Measurements from ENCODE around the gene ZNF93. TPM values are rescaled to one million over a fixed set of nuclear protein-coding genes. Genes with fewer than 3 reads are reported as not detected.
"Not testable (repeated sequence)": the region's sequence is repeated elsewhere in the genome, so short reads cannot be mapped to it uniquely, and the experiment has no call there.

The ZNF93 gene
- total RNA-seq, 1 experiment from 2014 or later = 0.40 TPM

- Histone ChIP-seq H3F3A (ENCODE audit: low read length, unreplicated experiment) (no peaks in the 10 kb centered on the region), H4K20me1 (ENCODE audit: low read length) (no peaks in the 10 kb centered on the region), H3K9me2 (replicated peaks; ENCODE audit: low read length) (no peaks in the 10 kb centered on the region), H2AFZ (ENCODE audit: low read length) (no peak overlapping the region), H3K4me1 (ENCODE audit: insufficient read depth, low read length) (no peaks in the 10 kb centered on the region), H3K4me2 (ENCODE audit: low read length) (no peak overlapping the region), H3K9ac (ENCODE audit: low read length) (no peak overlapping the region), H3K27ac (ENCODE audit: low read length) (no peak overlapping the region), H3K9me3 (ENCODE audit: low read length) (peaks cover 6% of the 10 kb centered on the region; the same call in 1 of the 2 replicates), H3K36me3 (ENCODE audit: low read depth, low read length) (no peaks in the 10 kb centered on the region), H3K79me2 (ENCODE audit: low read length) (no peaks in the 10 kb centered on the region), H3K27me3 (ENCODE audit: low read length) (no peaks in the 10 kb centered on the region), H3K4me3 (ENCODE audit: low read length) (no peak overlapping the region)
- no TSS peak for BruUV-seq (replicated peaks)
- ChIA-PET POLR2A (ENCODE audit: unreplicated experiment) (no interaction called here), CTCF (no interaction called here)
- ATAC-seq (no peak), DNase-seq (no peak)
- TF ChIP-seq EZH2phosphoT487 (IDR thresholded peaks at IDR 0.05; ENCODE audit: borderline replicate concordance, low read length) = no peak
- TF ChIP-seq EZH2 (IDR thresholded peaks at IDR 0.05; ENCODE audit: low read length, unreplicated experiment) = no peak
- no peak for TF ChIP-seq CTCF (conservative IDR thresholded peaks at IDR 0.05; ENCODE audit: low read depth, low read length)
- intact Hi-C loops (cut with micrococcal nuclease) = no loop called here
Measured at GRCh38 chr19:19948800-19949199, 48.1 kb downstream of the ZNF93 start.

- Histone ChIP-seq H2AFZ (ENCODE audit: low read length) (no peak overlapping the region), H3K36me3 (ENCODE audit: low read depth, low read length) (no peaks in the 10 kb centered on the region), H3K4me2 (ENCODE audit: low read length) (no peak overlapping the region), H3F3A (ENCODE audit: low read length, unreplicated experiment) (no peaks in the 10 kb centered on the region), H3K9me3 (ENCODE audit: low read length) (peaks cover 7% of the 10 kb centered on the region; the same call in 1 of the 2 replicates), H3K9ac (ENCODE audit: low read length) (no peak overlapping the region), H3K4me1 (ENCODE audit: insufficient read depth, low read length) (no peaks in the 10 kb centered on the region), H3K9me2 (replicated peaks; ENCODE audit: low read length) (no peaks in the 10 kb centered on the region), H3K27me3 (ENCODE audit: low read length) (no peaks in the 10 kb centered on the region), H3K79me2 (ENCODE audit: low read length) (no peaks in the 10 kb centered on the region), H3K27ac (ENCODE audit: low read length) (no peak overlapping the region), H3K4me3 (ENCODE audit: low read length) (no peak overlapping the region), H4K20me1 (ENCODE audit: low read length) (no peaks in the 10 kb centered on the region)
- intact Hi-C loops (cut with micrococcal nuclease) = loop anchor here (10.0 kb wide), 1 partner anchor 420 kb away; the partner anchor contains the start of gene CILP2
- no peak for ATAC-seq
- DNase-seq = no peak
- BruUV-seq (replicated peaks) = no TSS peak
- TF ChIP-seq EZH2 (IDR thresholded peaks at IDR 0.05; ENCODE audit: low read length, unreplicated experiment) (no peak), CTCF (conservative IDR thresholded peaks at IDR 0.05; ENCODE audit: low read depth, low read length) (no peak), EZH2phosphoT487 (IDR thresholded peaks at IDR 0.05; ENCODE audit: borderline replicate concordance, low read length) (no peak)
- ChIA-PET CTCF (no interaction called here), POLR2A (ENCODE audit: unreplicated experiment) (no interaction called here)
Measured at GRCh38 chr19:19955208-19955607, 54.5 kb downstream of the ZNF93 start.

- no peak for TF ChIP-seq EZH2phosphoT487 (IDR thresholded peaks at IDR 0.05; ENCODE audit: borderline replicate concordance, low read length)
- TF ChIP-seq CTCF (conservative IDR thresholded peaks at IDR 0.05; ENCODE audit: low read depth, low read length) = no peak
- no peak for TF ChIP-seq EZH2 (IDR thresholded peaks at IDR 0.05; ENCODE audit: low read length, unreplicated experiment)
- intact Hi-C loops (cut with micrococcal nuclease) = loop anchor here (10.0 kb wide), 1 partner anchor 422 kb away; the partner anchor contains the start of gene CILP2
- Histone ChIP-seq H3F3A (ENCODE audit: low read length, unreplicated experiment) (no peaks in the 10 kb centered on the region), H3K79me2 (ENCODE audit: low read length) (no peaks in the 10 kb centered on the region), H3K4me3 (ENCODE audit: low read length) (no peak overlapping the region), H3K27ac (ENCODE audit: low read length) (no peak overlapping the region), H3K9ac (ENCODE audit: low read length) (no peak overlapping the region), H4K20me1 (ENCODE audit: low read length) (no peaks in the 10 kb centered on the region), H3K9me2 (replicated peaks; ENCODE audit: low read length) (no peaks in the 10 kb centered on the region), H3K4me2 (ENCODE audit: low read length) (no peak overlapping the region), H3K4me1 (ENCODE audit: insufficient read depth, low read length) (no peaks in the 10 kb centered on the region), H2AFZ (ENCODE audit: low read length) (no peak overlapping the region), H3K36me3 (ENCODE audit: low read depth, low read length) (no peaks in the 10 kb centered on the region), H3K27me3 (ENCODE audit: low read length) (no peaks in the 10 kb centered on the region), H3K9me3 (ENCODE audit: low read length) (0 out of 2 replicates have a peak, but pooled peaks cover 5% of the 10 kb centered on the region)
- ChIA-PET POLR2A (ENCODE audit: unreplicated experiment) (no interaction called here), CTCF (no interaction called here)
- DNase-seq (no peak), ATAC-seq (no peak)
- no TSS peak for BruUV-seq (replicated peaks)
Measured at GRCh38 chr19:19956434-19957075, 55.8 kb downstream of the ZNF93 start.

- H3K9ac ChIP-seq (ENCODE audit: low read length); ATAC-seq; H3K36me3 ChIP-seq (ENCODE audit: low read depth, low read length); H3F3A ChIP-seq (ENCODE audit: low read length, unreplicated experiment); H3K4me1 ChIP-seq (ENCODE audit: insufficient read depth, low read length); H3K4me3 ChIP-seq (ENCODE audit: low read length); H3K9me2 ChIP-seq (replicated peaks; ENCODE audit: low read length); H3K79me2 ChIP-seq (ENCODE audit: low read length); H3K27ac ChIP-seq (ENCODE audit: low read length); CTCF ChIA-PET; H3K4me2 ChIP-seq (ENCODE audit: low read length); DNase-seq; H2AFZ ChIP-seq (ENCODE audit: low read length); H4K20me1 ChIP-seq (ENCODE audit: low read length); BruUV-seq (replicated peaks); H3K9me3 ChIP-seq (ENCODE audit: low read length); H3K27me3 ChIP-seq (ENCODE audit: low read length); POLR2A ChIA-PET (ENCODE audit: unreplicated experiment): not testable (repeated sequence)
- intact Hi-C loops (cut with micrococcal nuclease) = loop anchor here (10.0 kb wide), 1 partner anchor 423 kb away; the partner anchor contains the start of gene CILP2
Measured at GRCh38 chr19:19957766-19958165, 57.0 kb downstream of the ZNF93 start.
